ENCODE results near the gene C1orf141.
"Not testable (repeated sequence)": the region's sequence is repeated elsewhere in the genome, so short reads cannot be mapped to it uniquely, and the experiment has no call there.

Gene C1orf141

GRCh38 chr1:67134695-67135094 lies at the start of gene C1orf141:
Gene C1orf141, minus strand, starts transcription at chr1:67134970. Its CDS starts 7,730 bp downstream, at chr1:67127240.
- H3K27ac ChIP-seq: no peak within 1 kb of the TSS
- DNase-seq (ENCODE audit: low read depth, low spot score): no peak

DNA sequence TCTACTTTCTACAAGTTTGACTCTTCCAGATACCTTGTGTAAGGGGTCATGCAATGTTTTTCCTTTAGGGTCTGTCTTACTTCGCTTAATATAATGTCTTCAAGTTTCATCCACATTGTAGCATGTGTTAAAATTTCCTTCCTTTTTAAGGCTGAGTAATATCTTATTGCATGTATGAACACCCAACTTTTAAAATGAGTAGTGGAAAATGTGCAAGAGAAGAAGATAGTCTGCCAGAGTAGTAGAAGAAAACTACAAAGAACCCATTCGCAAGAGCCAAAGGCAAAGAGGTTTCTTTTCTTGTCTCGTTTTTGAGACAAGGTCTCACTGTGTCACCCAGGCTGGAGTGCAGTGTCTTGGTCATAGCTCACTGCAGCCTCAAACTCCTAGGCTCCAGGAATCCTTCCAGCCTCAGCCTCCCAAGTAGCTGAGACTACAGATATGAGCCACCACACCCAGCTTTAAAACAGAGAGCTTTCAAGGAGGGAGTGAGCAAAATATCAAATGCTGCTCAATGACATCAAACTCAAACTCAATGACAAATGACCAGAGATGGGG lies 40.8 kb upstream of the C1orf141 start:
- DNase-seq (ENCODE audit: low read depth, low spot score): no peak
- no peak overlapping the region for H3K27ac ChIP-seq

GRCh38 chr1:67174716-67175284 lies 40.0 kb upstream of the C1orf141 start:
- no peak overlapping the region for H3K27ac ChIP-seq
- DNase-seq (ENCODE audit: low read depth, low spot score): no peak

DNA sequence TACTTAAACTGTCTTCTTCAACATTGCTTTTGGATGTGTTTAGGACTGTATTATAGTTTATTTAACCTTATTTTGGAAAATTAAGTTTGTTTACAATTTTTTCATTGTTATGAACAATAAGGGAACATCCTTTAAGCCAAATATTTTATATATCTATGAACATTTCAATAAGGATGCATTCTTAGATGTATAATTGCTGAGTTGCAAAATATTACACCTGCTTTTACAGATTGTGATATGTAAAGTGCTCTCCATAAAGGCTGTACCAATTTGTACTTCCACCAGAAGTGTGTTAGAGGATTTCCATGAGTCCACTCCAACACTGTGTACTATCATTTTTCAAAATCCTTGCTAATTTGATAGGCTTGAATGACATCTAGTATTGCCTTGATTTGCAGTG lies 39.2 kb upstream of the C1orf141 start:
- no peak overlapping the region for H3K27ac ChIP-seq
- DNase-seq (ENCODE audit: low read depth, low spot score): no peak

DNA sequence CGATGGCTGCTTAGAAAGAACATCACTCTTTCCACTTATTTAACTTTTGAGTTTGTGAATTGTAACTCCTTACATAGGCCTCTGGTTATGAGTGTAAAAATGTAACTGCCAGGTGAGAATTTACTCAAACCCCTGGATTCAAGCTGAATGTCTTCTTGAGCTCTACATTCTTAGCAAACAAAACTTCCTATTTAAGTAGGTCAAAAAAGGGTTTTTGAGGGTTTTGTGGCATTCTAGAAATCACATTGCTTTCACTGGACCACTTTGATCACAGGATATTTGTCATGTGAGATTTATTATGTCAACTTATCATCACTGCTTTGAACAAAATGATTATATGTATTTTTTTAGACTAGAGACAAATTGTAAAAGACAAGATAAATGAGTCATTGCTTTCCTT lies 37.2 kb upstream of the C1orf141 start:
- no peak for DNase-seq (ENCODE audit: low read depth, low spot score)
- H3K27ac ChIP-seq: no peak overlapping the region

DNA sequence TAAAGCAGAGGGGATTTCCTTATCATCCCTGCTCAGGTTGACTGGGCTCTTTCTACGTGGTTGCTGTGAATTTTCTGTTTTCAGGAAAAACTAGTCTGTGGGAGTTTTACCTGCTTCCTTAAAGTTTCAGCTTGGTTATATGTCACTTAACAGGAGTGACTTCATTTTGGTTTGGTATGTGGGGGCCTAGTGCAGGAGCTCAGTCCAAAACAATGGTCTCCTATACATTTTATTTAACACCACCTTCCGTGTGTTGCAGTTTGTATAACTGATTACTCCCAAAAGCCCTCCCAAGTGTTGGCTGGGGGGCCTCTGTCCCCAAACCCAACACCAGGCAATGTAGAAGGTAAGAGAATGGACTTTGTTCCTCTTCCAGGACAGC lies 36.8 kb upstream of the C1orf141 start:
- no peak overlapping the region for H3K27ac ChIP-seq
- no peak for DNase-seq (ENCODE audit: low read depth, low spot score)

- no peak for DNase-seq (ENCODE audit: low read depth, low spot score)
- H3K27ac ChIP-seq: no peak overlapping the region
These were observed 36.2 kb upstream of the C1orf141 start for GRCh38 chr1:67170751-67171573.

DNA sequence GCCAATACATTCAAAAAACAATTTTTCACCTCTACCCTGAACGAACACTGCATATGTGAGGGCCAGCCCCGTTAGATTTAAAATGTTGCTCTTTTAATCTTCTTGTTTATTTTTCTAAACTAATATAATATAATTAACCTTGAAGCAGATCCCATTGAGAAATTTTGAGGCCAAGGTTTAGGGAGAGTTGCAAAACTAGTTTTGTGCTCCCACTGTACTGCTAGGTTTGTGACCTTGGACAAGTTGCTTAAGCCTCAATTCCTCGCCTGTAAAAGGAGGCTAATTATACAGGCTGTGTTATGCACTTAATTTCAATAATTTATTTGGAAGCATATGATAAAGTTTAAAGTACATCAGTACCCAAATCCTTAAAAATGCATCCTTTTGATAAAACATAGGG lies 35.2 kb upstream of the C1orf141 start:
- H3K27ac ChIP-seq: no peak overlapping the region
- no peak for DNase-seq (ENCODE audit: low read depth, low spot score)

DNA sequence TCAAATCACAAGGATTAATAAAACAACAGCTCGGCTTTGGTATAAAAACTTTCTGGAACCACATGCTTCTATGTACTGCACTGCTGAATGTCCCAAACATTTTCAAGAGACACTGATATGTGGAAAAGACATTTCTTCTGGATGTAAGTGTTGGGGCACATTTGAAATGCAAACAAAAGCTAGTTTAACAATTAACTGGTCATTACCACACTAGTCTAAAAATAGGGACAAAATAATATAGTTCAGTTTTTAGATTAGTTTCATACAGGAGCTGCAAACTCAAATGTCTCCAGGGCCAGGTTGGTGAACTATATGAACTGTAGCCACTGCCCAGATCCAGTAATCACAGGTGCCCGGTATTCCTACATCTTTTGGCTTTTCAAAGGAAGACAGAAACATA lies 34.7 kb upstream of the C1orf141 start:
- no peak overlapping the region for H3K27ac ChIP-seq

DNA sequence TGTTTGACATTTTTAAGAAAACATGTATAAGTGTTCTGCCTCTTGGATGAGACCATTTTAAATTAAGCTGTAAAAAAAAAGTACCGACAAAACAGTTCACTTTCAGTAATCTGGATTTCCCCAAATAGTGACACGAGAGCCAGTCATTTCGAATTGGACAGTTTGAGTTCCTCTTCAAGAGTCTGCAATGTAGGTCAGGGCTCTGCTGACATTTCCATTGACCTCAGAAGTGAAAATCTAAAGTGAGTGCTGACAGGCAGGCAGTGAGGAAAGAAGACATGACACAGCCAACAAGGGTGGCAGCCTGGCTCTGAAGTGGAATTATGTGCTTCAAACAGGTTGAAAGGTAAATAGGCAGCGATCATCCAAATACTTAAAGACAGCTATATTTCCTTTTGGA lies 31.4 kb upstream of the C1orf141 start, which contains the start of gene IL23R:
Gene IL23R, plus strand, starts transcription at position 259 of the 400 bp plus-strand sequence. CDS start 1,667 bp downstream, outside the sequence.
- no peak within 1 kb of the TSS for H3K27ac ChIP-seq
- no peak for DNase-seq (ENCODE audit: low read depth, low spot score)

More for the DNA sequence above, 34.7 kb upstream of the C1orf141 start:
- DNase-seq (ENCODE audit: low read depth, low spot score): no peak

DNA sequence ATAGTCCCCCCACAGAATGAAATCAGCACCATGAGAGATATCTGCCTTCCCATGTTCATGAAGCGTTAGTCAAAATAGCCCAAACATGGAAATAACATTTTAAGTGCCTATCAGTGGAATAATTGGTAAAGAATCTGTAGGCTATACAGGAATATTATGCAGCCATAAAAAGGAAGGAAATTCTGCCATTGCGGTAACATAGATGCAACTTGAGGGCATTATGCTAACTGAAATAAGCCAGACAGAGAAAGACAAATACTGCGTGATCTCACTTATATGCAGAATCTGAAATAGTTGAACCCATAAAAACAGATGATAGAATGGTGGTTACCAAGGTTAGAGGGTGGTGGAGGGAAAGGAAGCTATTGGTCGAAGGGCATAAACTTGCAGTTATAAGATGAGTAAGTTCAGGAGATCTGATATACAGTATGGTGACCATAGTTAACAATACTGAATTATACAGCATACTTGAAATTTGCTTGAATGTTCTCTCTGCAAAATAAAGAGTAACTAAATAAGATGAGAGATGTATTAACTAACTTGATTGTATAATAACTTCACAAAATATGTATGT lies 30.8 kb upstream of the C1orf141 start:
- H3K27ac ChIP-seq: no peak overlapping the region
- DNase-seq (ENCODE audit: low read depth, low spot score): no peak

GRCh38 chr1:67162954-67163353 lies 28.2 kb upstream of the C1orf141 start:
- peak; percentile 97 for DNase-seq (ENCODE audit: low read depth, low spot score)
- peak overlapping the region; percentile 79 for H3K27ac ChIP-seq

- peak; percentile 69 for DNase-seq (ENCODE audit: low read depth, low spot score)
- no peak overlapping the region for H3K27ac ChIP-seq
These were observed 24.5 kb upstream of the C1orf141 start for GRCh38 chr1:67159233-67159632.

DNA sequence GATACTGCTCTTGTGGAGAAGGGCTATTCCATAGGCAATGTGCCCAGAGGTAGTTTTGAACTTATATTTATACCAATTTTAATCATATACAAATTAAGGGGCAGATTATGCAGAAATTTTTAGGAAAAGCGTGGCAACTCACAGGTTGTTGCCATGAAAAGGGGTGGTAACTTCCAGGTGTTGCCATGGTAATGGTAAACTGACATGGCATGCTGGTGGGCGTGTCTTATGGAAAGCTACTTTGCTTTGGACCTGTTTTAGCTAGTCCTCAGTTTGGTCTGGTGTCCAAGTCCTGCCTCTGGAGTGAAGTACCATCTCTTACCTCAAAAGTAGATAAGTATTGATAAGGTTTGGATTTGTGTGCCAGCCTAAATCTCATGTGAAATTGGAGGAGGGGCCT lies 23.6 kb upstream of the C1orf141 start:
- no peak for DNase-seq (ENCODE audit: low read depth, low spot score)
- H3K27ac ChIP-seq: no peak overlapping the region

GRCh38 chr1:67150931-67151330 lies 16.2 kb upstream of the C1orf141 start:
- DNase-seq (ENCODE audit: low read depth, low spot score): no peak
- H3K27ac ChIP-seq: no peak overlapping the region

DNA sequence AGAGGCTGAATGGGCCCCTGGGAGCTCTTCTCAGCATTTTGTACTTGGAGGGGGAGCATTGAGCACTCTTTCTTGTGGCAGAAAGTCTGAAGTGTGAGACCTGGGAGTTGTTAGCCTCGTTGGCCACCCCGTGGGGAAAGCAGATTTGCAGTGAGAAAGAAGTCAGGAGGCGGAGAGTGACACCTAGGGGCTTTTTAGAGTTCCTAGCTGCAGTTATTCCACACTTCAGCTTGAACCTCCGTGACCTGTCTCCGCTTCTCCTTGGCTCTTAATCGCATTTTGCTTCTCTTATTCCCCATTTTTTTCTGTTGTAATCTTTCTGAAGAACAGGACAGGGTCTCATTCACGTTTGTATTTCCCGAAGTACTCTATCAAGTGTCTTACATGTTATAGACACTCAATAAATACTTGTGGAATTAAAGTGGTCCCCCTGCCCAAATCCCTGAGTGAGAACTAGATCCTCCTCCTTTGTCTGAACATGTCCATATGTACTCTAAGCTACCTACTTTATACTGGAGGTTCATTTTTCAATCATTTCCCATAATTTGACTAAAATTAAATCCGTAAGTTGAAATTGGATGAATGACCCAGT lies 14.5 kb upstream of the C1orf141 start:
- peak; percentile 44 for DNase-seq (ENCODE audit: low read depth, low spot score)
- peak overlapping the region; percentile 24 for H3K27ac ChIP-seq

- H3K27ac ChIP-seq: peak overlapping the region; percentile 24
- DNase-seq (ENCODE audit: low read depth, low spot score): no peak
These were observed 13.9 kb upstream of the C1orf141 start for GRCh38 chr1:67148516-67149178.

DNA sequence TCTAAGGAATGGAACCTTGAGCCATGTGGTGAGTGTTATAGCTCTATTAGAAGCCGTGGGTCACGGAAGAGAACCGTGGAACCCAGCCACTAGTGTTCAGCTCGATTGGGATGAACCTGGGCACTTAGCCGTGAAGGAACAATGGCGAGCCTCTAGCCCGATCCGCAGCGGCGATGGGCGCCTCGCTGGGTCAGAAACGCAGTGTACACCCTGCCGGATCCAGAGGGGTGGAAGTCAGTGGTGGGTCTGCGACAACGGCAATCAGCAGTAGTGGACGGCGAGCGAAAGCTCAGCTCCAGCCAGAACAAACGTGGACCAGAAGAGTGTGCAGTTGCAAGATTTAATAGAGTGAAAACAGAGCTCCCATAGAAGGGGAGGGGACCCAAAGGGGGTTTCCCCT lies 13.2 kb upstream of the C1orf141 start:
- H3K27ac ChIP-seq; DNase-seq (ENCODE audit: low read depth, low spot score): not testable (repeated sequence)

- peak overlapping the region; percentile 8 for H3K27ac ChIP-seq
- DNase-seq (ENCODE audit: low read depth, low spot score): no peak
These were observed 11.8 kb upstream of the C1orf141 start for GRCh38 chr1:67146539-67146938.

DNA sequence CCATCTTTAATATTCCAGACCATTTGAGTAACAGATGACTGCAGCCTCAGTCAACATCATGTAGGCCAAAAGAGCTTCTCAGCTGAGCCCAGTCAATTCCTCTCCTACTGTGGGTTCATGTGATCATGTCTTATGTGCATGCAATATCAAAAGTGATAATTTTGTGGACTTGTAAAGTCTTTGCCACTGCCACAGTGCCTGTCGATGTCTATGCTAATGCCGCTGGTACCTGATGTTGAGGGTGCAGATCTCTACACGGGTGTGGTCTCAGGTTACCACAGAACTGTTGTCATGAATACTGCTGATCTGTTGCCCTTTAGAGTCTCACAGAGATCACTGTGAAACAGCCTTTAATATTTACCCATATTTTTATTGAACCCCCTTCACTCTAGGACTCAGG lies 11.3 kb upstream of the C1orf141 start:
- peak overlapping the region; percentile 8 for H3K27ac ChIP-seq
- DNase-seq (ENCODE audit: low read depth, low spot score): no peak

Data from epithelial cell of prostate (primary cell).